PC-9 (cell line): ENCODE results near the gene PCDHGA3.
"Not testable (repeated sequence)": the region's sequence is repeated elsewhere in the genome, so short reads cannot be mapped to it uniquely, and the experiment has no call there.

Experiments
- CTCF ChIP-seq: fragments of 200-600 bp; sonication (generic); conservative IDR thresholded peaks from 2 replicates; pipeline ENCODE4 v1.6.1; 2017; ENCODE audit warnings: mixed run types, antibody characterized with exemption, mild to moderate bottlenecking, moderate library complexity
- EZH2 ChIP-seq: fragments of 200-600 bp; sonication (generic); IDR thresholded peaks from 2 replicates; pipeline ENCODE4 v1.8.0; 2017; ENCODE audit warnings: antibody characterized with exemption, low read depth

GRCh38 chr5:141340781-141341354 is 2.8 kb upstream of the PCDHGA3 start:
- TF ChIP-seq CTCF, EZH2: not testable (repeated sequence)
